Hypothalamus (tissue), 51 donors: ENCODE results near the gene STK16.
"Not testable (repeated sequence)": the region's sequence is repeated elsewhere in the genome, so short reads cannot be mapped to it uniquely, and the experiment has no call there.

Source experiments
- DNase-seq, 51 donors: peaks; one replicate each; lab custom pipeline; 2025; lab: John Stamatoyannopoulos, UW

Gene STK16

GRCh38 chr2:219230059-219230540 lies 15.2 kb upstream of the STK16 start:
- DNase-seq = peak in 5 of 51 donors; percentile 23 to 59 (median 44)

- no peak for DNase-seq
These were observed 10.9 kb upstream of the STK16 start for GRCh38 chr2:219234331-219234730.

- no peak for DNase-seq
These were observed 2.0 kb upstream of the STK16 start for GRCh38 chr2:219243291-219243761.

GRCh38 chr2:219244789-219245147 lies 511 bp upstream of the STK16 start:
- no peak for DNase-seq

GRCh38 chr2:219245899-219246230 lies 586 bp downstream of the STK16 start:
- no peak for DNase-seq

GRCh38 chr2:219246559-219246958 lies 1.3 kb downstream of the STK16 start:
- no peak for DNase-seq

- no peak for DNase-seq
These were observed 2.7 kb downstream of the STK16 start for GRCh38 chr2:219247678-219248642.

GRCh38 chr2:219248845-219249202 lies 3.5 kb downstream of the STK16 start:
- no peak for DNase-seq

- peak in 39 of 51 donors; percentile 8 to 87 (median 54) for DNase-seq
These were observed 4.1 kb downstream of the STK16 start for GRCh38 chr2:219249203-219249980.

GRCh38 chr2:219250049-219250781 lies 4.9 kb downstream of the STK16 start:
- no peak for DNase-seq

- DNase-seq = no peak
These were observed 6.4 kb downstream of the STK16 start for GRCh38 chr2:219251656-219252055.

GRCh38 chr2:219252084-219252483 lies 6.8 kb downstream of the STK16 start:
- no peak for DNase-seq

GRCh38 chr2:219252570-219252899 lies 7.3 kb downstream of the STK16 start:
- DNase-seq = peak in 1 of 51 donors; percentile 12

- peak in 18 of 51 donors; percentile 14 to 52 (median 38) for DNase-seq
These were observed 7.8 kb downstream of the STK16 start, which contains the start of gene TUBA4B for GRCh38 chr2:219252900-219253752. TUBA4B (plus strand) TSS chr2:219253243; CDS start chr2:219253408, 165 bp downstream.

GRCh38 chr2:219253753-219254589 lies 8.7 kb downstream of the STK16 start, which contains the start of gene TUBA4A:
TUBA4A (minus strand) TSS chr2:219253918; CDS start chr2:219253858, 60 bp downstream.
- DNase-seq = peak in 48 of 51 donors; percentile 21 to 88 (median 72)

- peak in 1 of 51 donors; percentile 44 for DNase-seq
These were observed 9.4 kb downstream of the STK16 start for GRCh38 chr2:219254590-219255201.

GRCh38 chr2:219258942-219259341 lies 13.7 kb downstream of the STK16 start:
- DNase-seq = not testable (repeated sequence)
